ENCODE measurements around the gene PRRG2.

Gene PRRG2

DNA sequence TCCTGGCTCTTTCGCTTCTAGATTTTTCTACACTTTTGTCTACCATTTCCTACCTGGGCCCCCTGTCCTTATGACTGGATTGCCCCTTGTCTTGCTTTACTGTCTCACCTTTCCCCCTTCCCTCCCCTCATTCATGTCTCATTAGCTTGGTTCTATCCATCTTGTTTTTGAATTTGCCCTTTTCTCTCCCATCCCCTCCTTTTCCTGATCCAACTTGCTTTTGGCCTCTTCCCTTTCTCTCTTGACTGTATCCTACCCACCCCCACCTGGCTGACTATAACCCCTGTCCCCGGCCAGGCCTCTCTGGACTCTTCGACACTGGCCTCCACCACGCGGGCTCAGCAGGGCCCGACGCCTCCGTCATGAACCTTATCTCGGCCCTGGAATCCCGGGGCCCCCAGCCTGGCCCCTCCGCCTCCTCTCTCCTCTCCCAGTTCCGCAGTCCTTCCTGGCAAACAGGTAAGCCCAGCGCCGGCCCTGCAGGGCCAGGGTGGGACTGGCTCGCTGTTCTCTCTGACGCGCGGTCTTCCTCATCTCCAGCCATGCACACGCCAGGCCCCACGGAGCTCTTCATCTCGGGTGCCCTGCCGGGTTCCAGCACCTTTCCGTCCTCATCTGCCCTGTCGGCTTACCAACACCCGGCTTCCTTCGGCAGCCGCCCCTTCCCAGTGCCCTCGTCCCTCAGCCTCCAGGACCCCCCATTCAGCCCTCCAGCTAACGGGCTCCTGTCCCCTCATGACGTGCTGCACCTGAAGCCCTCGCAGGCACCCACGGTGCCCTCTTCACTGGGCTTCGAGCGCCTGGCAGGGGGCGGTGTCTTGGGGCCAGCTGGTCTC lies 13.3 kb downstream of the PRRG2 start:
- no peaks in the 10 kb centered on the region for H3K27me3 ChIP-seq (replicated peaks; ENCODE audit: control insufficient read depth, insufficient read depth, low read length)
- DNase-seq (ENCODE audit: extremely low read depth, insufficient read length): no peak
- H3K36me3 ChIP-seq (ENCODE audit: control insufficient read depth, insufficient read depth, low read length): peaks cover 26% of the 10 kb centered on the region
- TF ChIP-seq, protein P1, sequence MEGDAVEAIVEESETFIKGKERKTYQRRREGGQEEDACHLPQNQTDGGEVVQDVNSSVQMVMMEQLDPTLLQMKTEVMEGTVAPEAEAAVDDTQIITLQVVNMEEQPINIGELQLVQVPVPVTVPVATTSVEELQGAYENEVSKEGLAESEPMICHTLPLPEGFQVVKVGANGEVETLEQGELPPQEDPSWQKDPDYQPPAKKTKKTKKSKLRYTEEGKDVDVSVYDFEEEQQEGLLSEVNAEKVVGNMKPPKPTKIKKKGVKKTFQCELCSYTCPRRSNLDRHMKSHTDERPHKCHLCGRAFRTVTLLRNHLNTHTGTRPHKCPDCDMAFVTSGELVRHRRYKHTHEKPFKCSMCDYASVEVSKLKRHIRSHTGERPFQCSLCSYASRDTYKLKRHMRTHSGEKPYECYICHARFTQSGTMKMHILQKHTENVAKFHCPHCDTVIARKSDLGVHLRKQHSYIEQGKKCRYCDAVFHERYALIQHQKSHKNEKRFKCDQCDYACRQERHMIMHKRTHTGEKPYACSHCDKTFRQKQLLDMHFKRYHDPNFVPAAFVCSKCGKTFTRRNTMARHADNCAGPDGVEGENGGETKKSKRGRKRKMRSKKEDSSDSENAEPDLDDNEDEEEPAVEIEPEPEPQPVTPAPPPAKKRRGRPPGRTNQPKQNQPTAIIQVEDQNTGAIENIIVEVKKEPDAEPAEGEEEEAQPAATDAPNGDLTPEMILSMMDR (IDR thresholded peaks at IDR 0.05; ENCODE audit: insufficient read depth, low read length, poor library complexity, severe bottlenecking): no peak
- no peak overlapping the region for H3K4me3 ChIP-seq (replicated peaks; ENCODE audit: low read depth, low read length)

DNA sequence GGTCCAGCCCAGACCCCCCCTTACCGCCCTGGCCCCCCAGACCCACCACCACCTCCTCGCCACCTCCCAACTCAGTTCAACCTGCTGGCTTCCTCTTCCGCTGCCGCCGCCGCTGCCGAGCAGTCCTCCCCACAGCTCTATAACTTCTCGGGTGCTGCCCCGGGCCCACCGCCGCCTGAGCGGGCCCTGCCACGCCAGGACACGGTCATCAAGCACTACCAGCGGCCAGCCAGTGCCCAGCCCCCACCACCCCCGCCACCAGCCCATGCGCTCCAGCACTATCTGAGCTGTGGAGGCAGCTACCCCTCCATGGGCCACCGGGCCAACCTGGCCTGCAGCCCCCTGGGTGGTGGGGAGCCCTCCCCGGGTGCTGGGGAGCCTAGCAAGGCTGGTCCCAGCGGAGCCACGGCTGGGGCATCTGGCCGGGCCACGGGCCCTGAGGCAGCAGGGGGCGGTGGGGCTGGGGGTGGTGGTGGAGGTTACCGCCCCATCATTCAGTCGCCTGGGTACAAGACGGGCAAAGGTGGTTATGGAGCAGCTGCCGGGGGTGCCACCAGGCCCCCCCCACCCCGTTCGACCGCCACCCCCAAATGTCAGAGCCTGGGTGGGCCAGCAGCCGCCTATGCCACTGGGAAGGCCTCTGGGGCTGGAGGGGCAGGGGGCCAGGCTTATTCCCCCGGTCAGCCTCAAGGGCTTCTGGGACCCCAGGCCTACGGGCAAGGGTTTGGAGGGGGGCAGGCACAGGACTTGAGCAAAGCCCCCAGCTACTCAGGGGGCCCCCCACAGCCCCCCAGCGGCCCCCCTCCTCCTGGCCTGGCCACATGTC lies 14.1 kb downstream of the PRRG2 start:
- no peak overlapping the region for H3K4me3 ChIP-seq (replicated peaks; ENCODE audit: low read depth, low read length)
- DNase-seq (ENCODE audit: extremely low read depth, insufficient read length): no peak
- H3K36me3 ChIP-seq (ENCODE audit: control insufficient read depth, insufficient read depth, low read length): peaks cover 26% of the 10 kb centered on the region
- H3K27me3 ChIP-seq (replicated peaks; ENCODE audit: control insufficient read depth, insufficient read depth, low read length): no peaks in the 10 kb centered on the region
- TF ChIP-seq, protein P1 (IDR thresholded peaks at IDR 0.05; ENCODE audit: insufficient read depth, low read length, poor library complexity, severe bottlenecking): no peak

DNA sequence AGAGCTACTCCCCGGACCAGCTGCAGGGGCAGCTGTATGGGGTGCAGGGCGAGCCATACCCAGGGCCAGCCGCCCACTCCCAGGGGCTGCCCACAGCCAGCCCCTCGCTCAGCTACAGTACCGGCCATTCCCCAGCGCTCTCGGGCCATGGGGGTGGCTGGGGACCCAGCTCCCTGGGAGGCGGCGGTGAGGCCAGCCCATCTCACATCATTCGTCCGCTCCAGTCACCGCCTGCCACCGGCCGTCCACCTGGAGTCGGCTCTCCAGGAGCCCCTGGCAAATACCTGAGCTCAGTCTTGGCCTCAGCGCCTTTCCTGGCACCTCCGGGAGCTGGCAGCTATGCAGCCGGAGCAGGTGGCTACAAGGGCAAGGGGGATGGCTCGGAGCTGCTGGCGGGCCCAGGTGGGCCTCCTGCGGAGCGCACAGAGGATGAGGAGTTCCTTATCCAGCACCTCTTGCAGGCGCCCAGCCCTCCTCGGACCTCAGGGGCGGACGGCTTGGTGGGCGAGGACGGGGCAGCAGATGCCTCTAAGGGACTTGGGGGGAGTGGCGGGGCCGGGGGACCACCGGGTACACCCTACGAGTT lies 14.8 kb downstream of the PRRG2 start:
- peaks cover 26% of the 10 kb centered on the region for H3K36me3 ChIP-seq (ENCODE audit: control insufficient read depth, insufficient read depth, low read length)
- no peaks in the 10 kb centered on the region for H3K27me3 ChIP-seq (replicated peaks; ENCODE audit: control insufficient read depth, insufficient read depth, low read length)
- no peak for DNase-seq (ENCODE audit: extremely low read depth, insufficient read length)
- TF ChIP-seq, protein P1 (IDR thresholded peaks at IDR 0.05; ENCODE audit: insufficient read depth, low read length, poor library complexity, severe bottlenecking): no peak
- no peak overlapping the region for H3K4me3 ChIP-seq (replicated peaks; ENCODE audit: low read depth, low read length)

DNA sequence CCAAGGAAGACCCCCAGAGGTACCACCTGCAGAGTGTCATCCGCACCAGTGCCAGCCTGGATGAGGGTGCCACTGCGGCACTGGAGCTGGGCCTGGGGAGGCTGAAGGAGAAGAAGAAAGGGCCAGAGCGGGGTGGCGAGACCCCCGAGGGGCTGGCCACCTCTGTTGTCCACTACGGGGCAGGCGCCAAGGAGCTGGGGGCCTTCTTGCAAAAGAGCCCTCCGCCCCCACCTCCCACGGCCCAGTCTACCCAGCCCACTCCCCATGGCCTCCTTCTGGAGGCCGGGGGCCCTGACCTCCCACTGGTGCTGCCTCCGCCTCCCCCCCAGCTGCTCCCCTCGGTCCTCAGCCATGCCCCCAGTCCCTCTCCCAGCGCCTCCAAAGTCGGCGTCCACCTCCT lies 15.3 kb downstream of the PRRG2 start:
- TF ChIP-seq, protein P1 (IDR thresholded peaks at IDR 0.05; ENCODE audit: insufficient read depth, low read length, poor library complexity, severe bottlenecking): no peak
- H3K36me3 ChIP-seq (ENCODE audit: control insufficient read depth, insufficient read depth, low read length): peaks cover 29% of the 10 kb centered on the region
- DNase-seq (ENCODE audit: extremely low read depth, insufficient read length): no peak

DNA sequence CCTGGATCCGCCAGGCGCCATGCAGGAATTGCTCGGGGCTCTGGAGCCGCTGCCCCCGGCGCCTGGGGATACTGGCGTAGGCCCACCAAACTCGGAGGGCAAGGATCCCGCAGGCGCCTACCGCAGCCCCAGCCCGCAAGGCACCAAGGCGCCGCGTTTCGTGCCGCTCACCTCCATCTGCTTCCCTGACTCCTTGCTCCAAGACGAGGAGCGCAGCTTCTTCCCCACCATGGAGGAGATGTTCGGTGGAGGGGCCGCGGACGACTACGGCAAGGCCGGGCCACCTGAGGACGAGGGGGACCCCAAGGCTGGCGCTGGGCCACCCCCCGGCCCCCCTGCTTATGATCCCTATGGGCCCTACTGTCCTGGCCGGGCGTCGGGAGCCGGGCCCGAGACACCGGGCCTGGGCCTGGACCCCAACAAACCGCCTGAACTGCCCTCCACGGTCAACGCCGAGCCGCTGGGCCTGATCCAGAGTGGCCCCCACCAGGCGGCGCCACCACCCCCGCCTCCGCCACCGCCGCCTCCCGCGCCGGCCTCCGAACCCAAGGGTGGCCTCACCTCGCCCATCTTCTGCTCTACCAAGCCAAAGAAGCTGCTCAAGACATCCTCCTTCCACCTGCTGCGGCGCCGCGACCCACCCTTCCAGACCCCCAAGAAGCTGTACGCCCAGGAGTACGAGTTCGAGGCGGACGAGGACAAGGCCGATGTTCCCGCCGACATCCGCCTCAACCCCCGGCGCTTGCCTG lies 16.0 kb downstream of the PRRG2 start:
- DNase-seq (ENCODE audit: extremely low read depth, insufficient read length): no peak
- peaks cover 33% of the 10 kb centered on the region for H3K36me3 ChIP-seq (ENCODE audit: control insufficient read depth, insufficient read depth, low read length)
- no peak overlapping the region for H3K4me3 ChIP-seq (replicated peaks; ENCODE audit: low read depth, low read length)
- TF ChIP-seq, protein P1 (IDR thresholded peaks at IDR 0.05; ENCODE audit: insufficient read depth, low read length, poor library complexity, severe bottlenecking): no peak
- H3K27me3 ChIP-seq (replicated peaks; ENCODE audit: control insufficient read depth, insufficient read depth, low read length): no peaks in the 10 kb centered on the region

More for the DNA sequence above, 15.3 kb downstream of the PRRG2 start:
- Histone ChIP-seq H3K27me3 (replicated peaks; ENCODE audit: control insufficient read depth, insufficient read depth, low read length) (no peaks in the 10 kb centered on the region), H3K4me3 (replicated peaks; ENCODE audit: low read depth, low read length) (no peak overlapping the region)
